ENCODE data around the gene TBCA. TPM values are rescaled to one million over a fixed set of nuclear protein-coding genes. Genes with fewer than 3 reads are reported as not detected.

The TBCA gene
- total RNA-seq, 1 experiment from 2014 or later: 330 TPM

GRCh38 chr5:77644371-77645157, 131.6 kb downstream of the TBCA start:
- H3K4me3 Mint-ChIP-seq (ENCODE audit: unreplicated experiment): peak overlapping the region; percentile 64
- CTCF ChIA-PET: interaction anchor here (0.6 kb wide), 2 partner anchors 21 to 363 kb away, joined by 3 to 5 read pairs; no protein-coding TSS in a partner anchor
- H3K27me3 ChIP-seq (replicated peaks; ENCODE audit: control insufficient read depth, insufficient read depth, low read length): no peaks in the 10 kb centered on the region; the same call in 1 of the 2 replicates

GRCh38 chr5:77643654-77644370, 132.3 kb downstream of the TBCA start:
- CTCF ChIA-PET: interaction anchor here (0.7 kb wide), 1 partner anchor 53 kb away, joined by 11 read pairs; no protein-coding TSS in a partner anchor
- H3K36me3 Mint-ChIP-seq (ENCODE audit: insufficient read depth, unreplicated experiment): no peaks in the 10 kb centered on the region
- no peak overlapping the region for H3K4me3 Mint-ChIP-seq (ENCODE audit: unreplicated experiment)
- no peak for TF ChIP-seq CTCF (IDR thresholded peaks at IDR 0.05; ENCODE audit: insufficient read depth in 1 of 2, low read depth in 1 of 2, low read length in 1 of 2, severe bottlenecking in 1 of 2, unreplicated experiment in 1 of 2)
- POLR2A ChIA-PET: interaction anchor here (0.7 kb wide), 1 partner anchor 273 kb away, joined by 6 read pairs; no protein-coding TSS in a partner anchor
- H3K4me1 ChIP-seq: peaks cover 10% of the 10 kb centered on the region; the same call in 1 of the 2 replicates
- intact Hi-C loops (cut with micrococcal nuclease; ENCODE audit: unreplicated experiment): loop anchor here (5.0 kb wide), 1 partner anchor 363 kb away; no protein-coding TSS in a partner anchor
- BruUV-seq (replicated peaks): no TSS peak
- DNase-seq: no peak
- no peaks in the 10 kb centered on the region for H3K36me3 ChIP-seq (ENCODE audit: control insufficient read depth, insufficient read depth, low read length)
- no peak overlapping the region for H3K4me3 ChIP-seq (ENCODE audit: low read depth, low read length)
- no peaks in the 10 kb centered on the region for H3K9me3 Mint-ChIP-seq (ENCODE audit: unreplicated experiment)
- no peaks in the 10 kb centered on the region; the same call in 1 of the 2 replicates for H3K27me3 ChIP-seq (replicated peaks; ENCODE audit: control insufficient read depth, insufficient read depth, low read length)
- H3K4me1 Mint-ChIP-seq (ENCODE audit: low read depth, unreplicated experiment): peaks cover 20% of the 10 kb centered on the region
- H3K27ac Mint-ChIP-seq (ENCODE audit: unreplicated experiment): no peak overlapping the region
- peaks cover 42% of the 10 kb centered on the region for H3K27me3 Mint-ChIP-seq (ENCODE audit: insufficient read depth, unreplicated experiment)
- no peaks in the 10 kb centered on the region for H3K9me3 ChIP-seq

More at GRCh38 chr5:77644371-77645157, 131.6 kb downstream of the TBCA start:
- intact Hi-C loops (cut with micrococcal nuclease; ENCODE audit: unreplicated experiment): loop anchor here (5.0 kb wide), 2 partner anchors 82 to 363 kb away; no protein-coding TSS in a partner anchor
- Histone ChIP-seq H3K9me3 (no peaks in the 10 kb centered on the region), H3K4me1 (peaks cover 10% of the 10 kb centered on the region; the same call in 1 of the 2 replicates), H3K36me3 (ENCODE audit: control insufficient read depth, insufficient read depth, low read length) (no peaks in the 10 kb centered on the region), H3K4me3 (ENCODE audit: low read depth, low read length) (peak overlapping the region; percentile 17)
- H3K9me3 Mint-ChIP-seq (ENCODE audit: unreplicated experiment): no peaks in the 10 kb centered on the region
- BruUV-seq (replicated peaks): no TSS peak
- H3K27ac Mint-ChIP-seq (ENCODE audit: unreplicated experiment): no peak overlapping the region
- no peaks in the 10 kb centered on the region for H3K36me3 Mint-ChIP-seq (ENCODE audit: insufficient read depth, unreplicated experiment)
- H3K4me1 Mint-ChIP-seq (ENCODE audit: low read depth, unreplicated experiment): peaks cover 20% of the 10 kb centered on the region
- TF ChIP-seq CTCF (IDR thresholded peaks at IDR 0.05; ENCODE audit: insufficient read depth in 1 of 2, low read depth in 1 of 2, low read length in 1 of 2, severe bottlenecking in 1 of 2, unreplicated experiment in 1 of 2): no peak
- H3K27me3 Mint-ChIP-seq (ENCODE audit: insufficient read depth, unreplicated experiment): peaks cover 42% of the 10 kb centered on the region
- no peak for DNase-seq
- POLR2A ChIA-PET: no interaction called here

Measured in Caco-2 (cell line).